Epithelial cell of proximal tubule (primary cell): ENCODE measurements around the gene NPFFR2. TPM values are rescaled to one million over a fixed set of nuclear protein-coding genes. Genes with fewer than 3 reads are reported as not detected.

Experiments
- DNase-seq: peaks from one replicate; pipeline ENCODE4 v3.0.0-alpha.2; 2011; ENCODE audit warnings: low read depth
- H3K4me3 ChIP-seq: 2 replicates; pipeline ENCODE4 v1.5.1; 2011; ENCODE audit warnings: low read depth, mild to moderate bottlenecking, low read length
- total RNA-seq: library from RNA; depleted of rRNA; stranded (reverse); fragments of >200 nt; gene quantifications from 2 replicates; pipeline ENCODE4 v1.2.3, GENCODE V29; 2015
- TF ChIP-seq, protein P1 (sequence below): conservative IDR thresholded peaks from 2 replicates; pipeline ENCODE4 v1.5.1; 2012; ENCODE audit warnings: low read depth, mild to moderate bottlenecking, low read length

Gene NPFFR2
- total RNA-seq, 1 donor from 2014 or later = 3.4 TPM

GRCh38 chr4:72019688-72020087, 12.1 kb upstream of the NPFFR2 start:
- no peak for DNase-seq
- TF ChIP-seq, protein P1, sequence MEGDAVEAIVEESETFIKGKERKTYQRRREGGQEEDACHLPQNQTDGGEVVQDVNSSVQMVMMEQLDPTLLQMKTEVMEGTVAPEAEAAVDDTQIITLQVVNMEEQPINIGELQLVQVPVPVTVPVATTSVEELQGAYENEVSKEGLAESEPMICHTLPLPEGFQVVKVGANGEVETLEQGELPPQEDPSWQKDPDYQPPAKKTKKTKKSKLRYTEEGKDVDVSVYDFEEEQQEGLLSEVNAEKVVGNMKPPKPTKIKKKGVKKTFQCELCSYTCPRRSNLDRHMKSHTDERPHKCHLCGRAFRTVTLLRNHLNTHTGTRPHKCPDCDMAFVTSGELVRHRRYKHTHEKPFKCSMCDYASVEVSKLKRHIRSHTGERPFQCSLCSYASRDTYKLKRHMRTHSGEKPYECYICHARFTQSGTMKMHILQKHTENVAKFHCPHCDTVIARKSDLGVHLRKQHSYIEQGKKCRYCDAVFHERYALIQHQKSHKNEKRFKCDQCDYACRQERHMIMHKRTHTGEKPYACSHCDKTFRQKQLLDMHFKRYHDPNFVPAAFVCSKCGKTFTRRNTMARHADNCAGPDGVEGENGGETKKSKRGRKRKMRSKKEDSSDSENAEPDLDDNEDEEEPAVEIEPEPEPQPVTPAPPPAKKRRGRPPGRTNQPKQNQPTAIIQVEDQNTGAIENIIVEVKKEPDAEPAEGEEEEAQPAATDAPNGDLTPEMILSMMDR = no peak
- no peak overlapping the region for H3K4me3 ChIP-seq

GRCh38 chr4:72022553-72022952, 9.2 kb upstream of the NPFFR2 start:
- H3K4me3 ChIP-seq = no peak overlapping the region
- TF ChIP-seq, protein P1 = no peak
- no peak for DNase-seq

GRCh38 chr4:72055566-72055965, 23.8 kb downstream of the NPFFR2 start:
- DNase-seq = no peak
- H3K4me3 ChIP-seq = no peak overlapping the region
- TF ChIP-seq, protein P1 = no peak

DNA sequence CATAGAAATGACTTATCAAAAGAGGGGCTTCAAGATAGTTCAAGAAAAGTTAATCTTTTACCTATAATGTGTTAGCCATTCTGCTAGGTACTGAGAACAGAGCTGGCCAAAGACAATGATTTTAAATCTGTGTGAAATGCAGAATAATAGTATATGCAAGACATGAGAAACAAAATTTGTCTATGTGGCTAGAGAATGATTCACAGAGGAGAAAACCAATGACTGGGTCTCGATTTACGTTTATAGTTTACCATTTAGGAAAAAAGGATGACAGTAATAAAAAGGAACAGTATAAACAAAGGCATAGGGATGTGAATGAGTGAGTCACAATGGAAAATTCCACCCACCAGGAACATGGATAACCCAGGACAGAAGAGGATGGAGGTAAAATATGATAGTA, 31.9 kb downstream of the NPFFR2 start:
- DNase-seq = peak; percentile 54
- TF ChIP-seq, protein P1 = no peak
- no peak overlapping the region for H3K4me3 ChIP-seq

DNA sequence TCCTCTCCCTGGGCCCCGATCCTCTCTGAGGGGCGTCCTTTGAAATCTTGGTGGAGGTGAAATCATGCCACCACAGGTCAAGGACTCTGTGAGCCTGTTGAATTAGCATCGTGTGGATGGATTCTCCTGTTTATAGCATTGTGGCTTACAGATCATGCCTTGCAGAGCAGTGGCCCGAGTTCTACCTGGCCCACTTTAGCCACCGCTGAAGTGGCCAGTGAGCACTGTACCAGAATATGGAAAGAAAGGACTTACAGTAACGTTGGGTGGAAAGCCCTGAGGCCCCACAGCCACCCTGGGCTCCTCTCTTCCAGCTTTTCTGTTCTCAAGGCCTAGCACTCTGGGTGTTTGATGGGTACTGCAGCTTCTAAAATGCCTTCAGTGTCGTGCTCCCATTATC, 35.3 kb downstream of the NPFFR2 start:
- TF ChIP-seq, protein P1 = no peak
- DNase-seq = no peak
- H3K4me3 ChIP-seq = no peak overlapping the region

DNA sequence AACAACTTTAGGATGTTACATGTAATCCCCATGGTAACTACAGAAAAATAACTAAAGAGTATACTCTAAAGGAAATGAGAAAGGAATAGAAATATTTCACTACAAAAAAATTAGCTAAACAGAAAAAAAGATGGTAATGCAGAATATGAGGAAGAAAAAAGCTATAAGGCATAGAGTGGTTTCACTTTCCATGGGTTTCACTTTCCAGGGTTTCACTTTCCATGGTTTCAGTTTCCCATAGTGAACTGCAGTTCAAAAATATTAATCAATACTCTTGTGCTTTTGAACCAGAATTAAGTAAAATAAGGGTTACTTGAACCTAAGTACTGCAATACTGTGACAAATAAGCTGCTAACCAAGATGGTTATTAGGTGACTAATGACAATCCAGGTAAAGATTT, 42.0 kb downstream of the NPFFR2 start:
- H3K4me3 ChIP-seq = no peak overlapping the region
- DNase-seq = no peak
- TF ChIP-seq, protein P1 = no peak

GRCh38 chr4:72076562-72076961, 44.8 kb downstream of the NPFFR2 start:
- DNase-seq = peak; percentile 92

More at GRCh38 chr4:72076562-72076961, 44.8 kb downstream of the NPFFR2 start:
- no peak overlapping the region for H3K4me3 ChIP-seq
- TF ChIP-seq, protein P1 = no peak
